Stimulated activated CD8-positive, alpha-beta memory T cell treated with anti-CD3 and anti-CD28 coated beads, Interleukin-2, amount 100 ng/mL, for 1 hour (primary cell): Measurements from ENCODE around the gene ABL1.
"Not testable (repeated sequence)": the region's sequence is repeated elsewhere in the genome, so short reads cannot be mapped to it uniquely, and the experiment has no call there.

Source experiments
- DNase-seq, 2 donors: peaks; one replicate each; pipeline ENCODE4 v3.0.0-alpha.2; 2020; ENCODE audit warnings: low read depth in 2 of 2

The ABL1 gene

DNA sequence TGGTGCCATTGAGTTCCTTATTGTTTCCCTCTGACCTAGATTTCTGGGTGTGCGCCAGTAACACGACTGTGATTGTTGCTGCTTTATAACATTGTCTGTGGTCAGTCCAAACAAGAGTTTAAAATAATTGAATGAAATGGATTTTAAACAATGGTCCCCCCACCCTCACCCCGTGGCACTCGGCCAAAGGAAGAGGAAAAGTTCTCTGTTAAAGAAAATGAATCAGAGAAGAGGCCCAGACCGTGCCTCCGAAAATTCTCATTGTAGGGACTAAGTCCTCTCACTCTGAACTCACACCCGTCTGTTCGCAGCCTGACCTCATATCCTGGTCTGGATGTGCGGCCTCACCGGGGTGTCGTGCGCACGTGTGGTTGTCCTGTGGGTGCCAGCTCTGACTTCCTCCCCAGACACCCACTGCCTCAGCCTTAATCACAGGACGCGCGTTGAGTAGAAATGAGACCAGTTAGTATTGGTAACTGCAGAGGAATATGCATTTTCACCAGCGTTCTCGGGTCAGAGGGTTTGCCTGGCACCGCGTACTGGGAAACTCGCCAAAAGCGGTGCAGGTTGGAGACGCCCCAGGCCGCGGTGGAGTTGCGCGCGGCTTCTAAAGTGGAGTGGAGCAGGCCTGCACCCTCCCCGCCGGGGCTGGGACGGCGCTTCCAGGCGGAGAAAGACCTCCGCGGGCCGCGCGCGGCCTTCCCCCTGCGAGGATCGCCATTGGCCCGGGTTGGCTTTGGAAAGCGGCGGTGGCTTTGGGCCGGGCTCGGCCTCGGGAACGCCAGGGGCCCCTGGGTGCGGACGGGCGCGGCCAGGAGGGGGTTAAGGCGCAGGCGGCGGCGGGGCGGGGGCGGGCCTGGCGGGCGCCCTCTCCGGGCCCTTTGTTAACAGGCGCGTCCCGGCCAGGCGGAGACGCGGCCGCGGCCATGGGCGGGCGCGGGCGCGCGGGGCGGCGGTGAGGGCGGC lies at the start of gene ABL1:
Gene ABL1 (plus strand): TSS at position 884 of the 966 bp plus-strand sequence. CDS start 193 bp downstream, outside the sequence.
- DNase-seq, result peak; percentile 33 to 35

DNA sequence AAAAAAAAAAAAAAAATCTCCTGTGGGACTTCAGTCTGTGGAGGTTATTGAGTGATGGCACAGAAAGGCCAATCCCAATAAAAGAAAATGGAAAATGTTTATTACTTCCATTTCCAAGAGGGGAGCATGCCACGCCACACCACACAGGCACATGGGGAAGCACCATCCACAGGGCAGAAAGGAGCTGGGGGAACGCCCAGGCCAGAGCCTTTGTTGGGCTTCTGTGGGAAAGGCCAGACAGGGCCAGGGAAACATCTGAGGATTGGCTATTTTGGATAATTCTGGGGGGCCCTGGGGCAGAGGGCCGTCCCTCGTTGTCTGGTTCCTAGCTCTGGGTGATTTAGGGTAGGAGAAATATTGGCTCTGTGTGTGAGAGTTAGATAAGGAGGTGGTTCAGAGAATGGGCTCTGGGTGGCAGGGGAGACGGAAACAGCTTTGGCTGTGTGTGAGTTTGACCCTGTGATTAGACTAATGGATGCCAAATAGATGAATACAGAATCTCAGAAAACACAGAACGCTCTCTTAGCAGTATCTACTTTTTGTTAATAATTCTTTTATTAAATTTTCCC lies 49.0 kb upstream of the ABL1 start:
- no peak for DNase-seq

DNA sequence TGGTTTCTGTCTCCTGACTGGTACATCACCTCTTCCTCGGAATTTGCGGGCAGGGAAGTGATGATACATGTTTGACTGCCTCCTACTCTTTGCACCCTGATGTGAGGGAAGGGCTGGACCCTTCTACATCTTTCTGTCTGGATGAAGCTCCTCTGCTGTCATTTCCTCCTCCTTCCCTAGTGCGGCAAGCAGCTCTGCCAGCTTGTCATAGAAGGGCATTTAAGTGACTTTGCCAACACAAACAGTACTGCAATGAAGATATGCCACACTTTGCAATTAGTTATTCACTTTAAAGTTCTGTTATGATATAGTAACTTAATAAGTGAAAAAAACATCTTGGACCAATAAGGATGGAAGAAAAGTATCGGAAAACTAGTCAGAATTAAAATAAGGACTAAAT lies 48.5 kb upstream of the ABL1 start:
- no peak for DNase-seq

DNA sequence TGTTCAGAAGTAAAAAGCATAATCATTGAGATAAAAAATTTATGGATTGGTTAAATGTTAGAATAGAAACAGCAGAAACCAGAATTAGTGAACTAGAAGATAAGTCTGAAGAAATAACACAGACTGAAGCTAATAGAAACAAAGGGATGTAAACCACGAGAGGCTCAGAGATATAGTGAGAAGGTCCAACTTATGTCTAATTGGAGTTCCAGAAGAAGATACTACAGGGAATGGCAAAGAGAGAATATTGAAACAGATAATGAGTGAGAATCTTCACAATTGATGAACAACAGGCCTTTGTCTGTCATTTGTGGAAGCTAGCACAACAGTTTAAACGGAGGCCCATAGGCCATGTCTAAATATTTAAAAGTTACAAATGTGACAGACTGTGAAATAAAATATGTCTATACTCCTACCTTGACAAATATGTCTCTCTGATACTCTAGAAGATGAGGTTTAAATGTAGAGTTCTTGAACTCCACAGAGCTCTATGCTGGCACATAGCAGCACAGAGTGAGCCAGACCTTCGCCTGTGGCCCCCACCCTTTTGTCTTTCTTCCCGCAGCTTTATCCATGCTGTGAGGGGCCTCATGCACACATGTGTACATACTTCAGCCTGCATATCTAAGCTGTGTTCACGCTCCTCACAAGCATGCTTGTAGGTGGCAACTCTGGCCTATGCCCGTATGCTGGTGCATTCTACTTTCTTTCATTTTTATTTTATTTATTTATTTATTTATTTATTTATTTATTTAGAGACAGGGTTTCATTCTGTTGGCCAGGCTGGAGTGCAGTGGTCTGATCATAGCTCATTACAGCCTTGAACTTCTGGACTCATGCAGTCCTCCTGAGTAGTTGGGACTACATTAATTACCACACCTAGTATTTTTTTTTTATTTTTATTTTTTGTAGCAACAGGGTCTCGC lies 45.0 kb upstream of the ABL1 start:
- DNase-seq, result no peak

DNA sequence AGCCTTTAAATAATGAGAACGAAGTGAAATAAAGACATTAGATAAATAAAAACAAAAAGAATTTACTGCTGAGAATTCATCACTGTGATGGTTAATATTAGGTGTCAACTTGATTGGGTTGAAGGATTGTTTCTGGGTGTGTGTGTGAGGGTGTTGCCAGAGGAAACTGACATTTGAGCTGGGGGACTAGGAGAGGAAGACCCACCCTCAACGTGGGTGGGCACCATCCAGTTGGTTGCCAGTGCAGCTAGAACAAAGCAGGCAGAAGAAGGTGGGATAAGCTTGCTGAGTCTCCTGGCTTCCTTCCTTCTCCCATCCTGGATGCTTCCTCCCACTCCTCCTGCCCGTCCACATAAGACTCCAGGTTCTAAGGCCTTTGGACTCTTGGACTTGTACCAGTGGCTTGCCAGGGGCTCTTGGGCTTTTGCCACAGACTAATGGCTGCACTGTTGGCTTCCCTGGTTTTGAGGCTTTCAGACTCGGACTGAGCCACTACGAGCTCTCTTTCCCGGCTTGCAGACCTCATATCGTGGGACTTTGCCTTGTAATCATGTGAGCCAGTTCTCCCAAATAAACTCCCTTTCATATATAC lies 43.7 kb upstream of the ABL1 start:
- no peak for DNase-seq

DNA sequence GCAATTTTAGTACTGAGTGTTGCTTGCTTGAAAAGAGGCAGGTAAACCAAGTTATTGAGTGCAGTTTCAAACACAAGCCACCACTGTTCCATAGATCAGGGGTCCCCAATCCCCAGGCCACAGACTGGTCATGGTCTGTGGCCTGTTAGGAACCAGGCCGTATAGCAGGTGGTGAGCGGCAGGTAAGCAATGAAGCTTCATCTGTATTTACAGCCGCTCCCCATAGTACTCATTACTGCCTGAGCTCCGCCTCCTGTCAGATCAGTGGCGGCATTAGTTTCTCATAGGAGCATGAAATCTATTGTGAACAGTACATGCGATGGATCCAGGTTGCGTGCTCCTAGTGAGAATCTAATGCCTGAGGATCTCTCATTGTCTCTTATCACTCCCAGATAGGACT lies 41.5 kb upstream of the ABL1 start:
- no peak for DNase-seq

DNA sequence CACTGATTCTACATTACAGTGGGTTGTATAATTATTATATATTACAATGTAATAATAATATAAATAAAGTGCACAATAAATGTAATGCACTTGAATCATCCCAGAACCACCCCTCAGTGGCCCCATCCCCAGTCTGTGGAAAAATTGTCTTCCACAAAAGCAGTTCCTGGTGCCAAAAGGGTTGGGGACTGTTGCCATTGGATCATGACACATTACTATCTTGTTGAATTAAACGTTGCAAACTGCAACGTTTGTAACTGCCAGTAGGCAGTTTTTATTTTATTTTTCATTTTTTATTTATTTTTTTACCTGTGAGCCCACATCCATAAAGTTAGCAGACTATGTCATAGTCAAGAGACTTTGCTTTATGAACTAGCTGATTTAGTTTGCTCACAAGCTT lies 41.0 kb upstream of the ABL1 start:
- DNase-seq, result not testable (repeated sequence)

DNA sequence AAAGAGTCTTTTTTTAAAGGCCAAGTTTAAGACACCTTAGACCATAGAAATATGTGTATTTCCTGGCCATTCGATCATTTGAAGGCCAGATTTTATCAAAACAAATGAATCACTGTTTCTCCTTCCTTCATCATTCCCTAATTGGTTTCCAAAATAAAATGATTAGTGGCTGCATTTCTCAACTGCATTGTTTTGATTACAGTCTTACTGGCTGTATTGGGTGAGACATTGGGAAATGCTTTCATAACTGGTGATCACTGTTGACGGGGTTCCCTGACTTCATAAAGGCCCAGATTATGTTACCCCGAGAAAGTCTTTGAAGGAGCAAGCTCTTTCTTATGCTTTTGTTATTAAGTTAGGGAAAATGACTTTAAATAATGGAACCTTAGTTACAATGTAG lies 40.6 kb upstream of the ABL1 start:
- not testable (repeated sequence) for DNase-seq

DNA sequence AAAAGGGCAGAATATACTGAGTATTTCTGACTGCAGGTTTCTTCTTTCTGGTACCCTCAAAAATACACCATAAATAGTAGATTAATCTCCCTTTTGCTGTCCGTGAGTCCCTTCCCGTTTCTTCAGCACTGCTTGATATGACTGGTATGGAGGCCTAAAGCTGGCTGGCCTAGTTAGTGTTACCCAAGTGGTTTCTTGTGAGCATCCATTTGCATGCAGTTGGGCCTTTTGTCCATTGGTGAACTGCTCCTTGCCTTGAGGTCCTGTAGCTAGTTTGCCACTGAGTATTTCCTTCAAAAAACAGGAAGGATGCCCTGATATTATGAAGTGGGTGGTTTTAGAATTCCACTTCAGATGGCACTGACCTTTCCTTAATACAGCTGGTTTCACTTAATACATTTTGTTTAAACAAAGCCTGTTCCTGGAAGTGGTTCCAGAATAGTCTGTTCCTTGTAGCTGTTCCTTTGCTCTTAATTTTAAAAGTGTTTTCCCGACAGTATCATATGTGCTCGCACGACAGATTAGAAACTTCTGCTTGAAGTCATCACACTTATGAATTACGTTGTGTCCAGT lies 40.0 kb upstream of the ABL1 start:
- DNase-seq, result no peak

DNA sequence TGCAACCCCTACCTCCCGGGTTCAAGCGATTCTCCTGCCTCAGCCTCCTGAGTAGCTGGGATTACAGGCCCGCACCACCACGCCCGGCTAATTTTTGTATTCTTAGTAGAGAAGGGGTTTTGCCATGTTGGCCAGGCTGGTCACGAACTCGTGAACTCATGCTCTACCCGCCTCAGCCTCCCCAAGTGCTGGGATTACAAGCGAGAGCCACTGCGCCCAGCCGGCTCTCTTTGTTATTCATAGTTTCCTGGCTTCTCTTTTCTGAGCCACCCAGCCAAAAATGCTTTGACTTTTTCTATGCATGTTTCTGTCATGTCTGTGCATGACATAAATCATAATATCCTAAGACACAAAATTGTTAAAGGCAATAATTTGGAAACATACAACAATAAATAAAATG lies 31.9 kb upstream of the ABL1 start:
- DNase-seq, result not testable (repeated sequence)

DNA sequence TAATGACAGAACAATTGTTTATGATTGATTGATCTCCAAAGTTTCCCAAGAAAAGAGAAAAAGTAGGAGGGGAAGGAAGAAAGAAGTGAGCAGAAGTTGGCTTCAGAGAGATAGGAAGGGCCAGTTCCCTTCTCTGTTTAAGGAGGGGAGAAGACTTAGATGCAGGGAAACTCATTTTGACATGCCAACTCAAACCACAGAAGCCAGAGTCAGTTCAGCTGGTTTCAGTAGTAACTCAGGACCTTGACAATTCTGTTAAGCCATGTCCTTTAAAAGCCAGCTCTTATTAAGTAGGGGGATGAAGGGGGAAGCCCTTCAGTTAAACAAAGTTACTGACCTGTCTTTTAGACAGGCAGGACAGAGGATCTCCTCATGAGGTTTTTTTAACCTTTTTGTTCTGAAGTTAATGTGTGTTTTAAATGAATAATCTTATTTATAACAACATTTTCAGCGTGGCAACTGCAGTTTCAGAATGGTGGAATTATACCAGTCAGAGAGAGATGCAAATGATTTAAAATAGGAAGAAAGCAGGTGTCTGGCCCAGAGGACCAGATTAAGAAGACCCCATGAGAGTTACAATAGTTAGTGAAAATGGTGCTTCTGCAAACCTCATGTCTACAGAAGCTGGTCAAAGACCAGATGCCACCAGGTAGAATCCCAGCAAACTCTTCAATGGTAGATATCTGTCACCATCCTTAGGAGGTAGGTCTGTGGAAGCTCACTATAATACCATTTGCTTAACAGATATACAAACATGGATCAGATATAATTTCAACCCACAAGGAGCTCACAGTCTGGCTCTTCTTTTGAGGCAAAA lies 29.3 kb upstream of the ABL1 start:
- DNase-seq, result no peak

DNA sequence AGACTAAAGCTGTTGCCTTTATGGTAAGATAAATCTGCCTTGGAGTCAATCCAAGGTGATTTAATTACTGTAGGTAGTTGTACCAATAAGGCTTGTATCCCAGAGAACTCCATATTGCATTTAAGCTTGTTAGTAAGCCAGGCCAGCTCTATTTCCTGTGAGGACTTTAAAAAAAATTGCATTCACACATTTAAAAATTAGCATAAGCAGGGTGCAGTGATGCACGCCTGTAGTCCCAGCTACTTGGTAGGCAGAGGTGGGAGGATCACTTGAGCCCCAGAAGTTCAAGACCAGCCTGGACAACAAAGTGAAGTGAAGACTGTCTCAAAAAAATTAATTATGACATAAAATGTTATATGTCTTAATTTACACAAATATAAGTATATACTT lies 28.7 kb upstream of the ABL1 start:
- no peak for DNase-seq

DNA sequence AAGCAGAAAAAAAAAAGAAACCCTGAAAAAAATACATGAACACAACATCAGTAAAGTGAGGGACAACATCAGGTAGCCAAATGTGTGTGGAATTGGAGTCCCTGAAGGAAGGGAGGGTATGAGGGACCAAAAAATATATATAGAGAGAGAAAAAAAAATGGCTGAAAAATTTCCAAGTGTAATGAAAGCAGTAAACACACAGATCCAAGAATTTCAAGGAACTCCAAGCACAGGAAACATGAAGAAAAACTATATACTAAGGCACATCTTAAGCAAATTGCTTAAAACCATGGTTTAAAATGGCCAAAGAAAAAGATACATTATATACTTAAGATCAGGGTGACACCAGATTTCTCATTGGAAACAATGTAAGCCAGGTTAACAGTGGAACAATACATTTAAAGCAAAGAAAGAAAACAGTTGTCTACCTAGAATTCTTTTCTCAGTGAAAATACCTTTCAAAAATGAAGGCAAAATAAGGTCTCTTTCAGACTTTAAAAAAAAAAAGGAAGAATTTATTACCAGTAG lies 24.4 kb upstream of the ABL1 start:
- DNase-seq, result no peak

DNA sequence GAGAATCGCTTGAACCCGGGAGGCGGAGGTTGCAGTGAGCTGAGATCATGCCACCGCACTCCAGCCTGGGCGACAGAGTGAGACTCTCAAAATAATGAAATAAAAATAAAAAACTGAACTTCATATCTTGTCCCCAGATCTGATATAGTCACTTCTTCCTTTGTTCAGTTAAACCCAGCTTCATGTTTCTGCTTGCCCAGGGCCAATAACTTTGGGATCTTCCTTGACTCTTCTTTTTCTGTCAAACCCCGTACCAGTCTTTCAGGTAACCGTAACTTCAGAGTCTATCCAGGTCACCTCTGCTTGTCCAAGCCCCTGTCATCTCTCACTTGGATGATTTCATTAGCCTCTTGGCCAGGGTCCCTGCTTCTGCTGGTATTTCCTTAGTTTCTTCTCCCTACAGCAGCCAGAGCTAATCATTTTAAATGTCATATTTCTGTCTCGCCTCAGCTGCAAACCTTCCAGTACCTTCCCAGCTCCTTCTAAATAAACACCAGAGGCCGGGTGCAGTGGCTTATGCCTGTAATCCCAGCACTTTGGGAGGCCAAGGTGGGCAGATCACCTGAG lies 19.7 kb upstream of the ABL1 start:
- DNase-seq, result no peak

DNA sequence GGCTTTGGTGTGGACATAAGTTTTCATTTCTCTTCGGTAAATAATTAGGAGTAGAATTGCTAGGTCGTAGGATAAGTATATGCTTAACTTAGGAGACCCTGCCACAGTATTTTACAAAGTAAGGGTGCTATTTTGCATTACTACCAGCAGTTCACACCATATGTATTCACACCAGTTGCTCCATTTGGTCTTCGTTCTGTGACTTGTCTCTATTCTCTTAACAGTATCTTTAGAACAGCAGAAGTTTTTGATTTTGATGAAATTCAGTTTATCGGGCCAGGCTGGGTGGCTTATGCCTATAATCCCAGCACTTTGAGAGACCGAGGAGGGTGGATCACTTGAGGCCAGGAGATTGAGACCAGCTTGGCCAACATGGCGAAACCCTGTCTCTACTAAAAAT lies 17.1 kb upstream of the ABL1 start:
- no peak for DNase-seq

DNA sequence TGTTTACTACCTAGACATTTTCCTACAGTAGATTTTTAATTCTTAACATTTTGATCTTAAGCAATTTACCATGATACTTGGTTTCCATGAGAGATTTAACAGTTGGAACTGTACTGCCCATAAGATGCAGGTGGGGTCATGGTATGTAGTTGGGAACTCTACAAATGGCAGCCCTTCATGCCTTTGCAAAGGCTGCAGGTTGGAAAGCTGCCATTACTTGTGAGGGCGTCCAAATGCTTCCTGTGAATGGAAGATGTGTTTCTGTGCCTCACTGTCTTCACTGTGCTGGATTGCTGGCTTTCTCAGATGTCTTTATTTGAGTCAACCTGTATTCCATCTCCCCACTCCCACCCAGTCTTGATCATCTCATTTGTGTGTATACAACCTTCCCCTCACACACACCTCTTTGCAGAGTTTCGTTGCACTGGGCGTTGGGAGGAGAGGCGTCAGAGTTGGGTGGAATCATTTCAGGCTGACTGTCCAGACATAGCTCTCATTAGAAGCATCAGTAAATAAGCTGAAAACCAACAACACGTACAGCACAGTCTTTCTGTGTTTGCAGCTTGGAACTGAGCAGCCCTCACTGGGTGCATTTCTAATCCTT lies 14.8 kb upstream of the ABL1 start:
- no peak for DNase-seq

DNA sequence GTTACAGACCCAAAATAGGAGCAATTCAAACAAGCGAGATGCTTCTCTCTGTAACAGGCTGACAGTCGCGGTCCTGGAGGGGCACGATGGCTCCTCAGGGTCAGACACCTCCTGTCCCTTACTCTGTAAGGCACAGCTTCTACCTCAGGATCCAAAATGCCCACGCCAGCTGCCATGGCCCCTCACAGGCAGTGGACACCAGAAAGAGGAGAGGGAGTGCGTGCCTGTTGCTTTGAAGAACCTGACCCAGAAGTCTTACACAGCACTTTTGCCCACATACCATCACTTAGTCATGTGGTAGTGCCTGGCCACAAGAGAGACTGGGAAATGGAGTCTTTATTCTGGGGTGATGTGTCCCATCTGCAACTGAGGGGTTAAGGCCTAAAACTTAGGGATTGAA lies 11.6 kb upstream of the ABL1 start:
- no peak for DNase-seq

DNA sequence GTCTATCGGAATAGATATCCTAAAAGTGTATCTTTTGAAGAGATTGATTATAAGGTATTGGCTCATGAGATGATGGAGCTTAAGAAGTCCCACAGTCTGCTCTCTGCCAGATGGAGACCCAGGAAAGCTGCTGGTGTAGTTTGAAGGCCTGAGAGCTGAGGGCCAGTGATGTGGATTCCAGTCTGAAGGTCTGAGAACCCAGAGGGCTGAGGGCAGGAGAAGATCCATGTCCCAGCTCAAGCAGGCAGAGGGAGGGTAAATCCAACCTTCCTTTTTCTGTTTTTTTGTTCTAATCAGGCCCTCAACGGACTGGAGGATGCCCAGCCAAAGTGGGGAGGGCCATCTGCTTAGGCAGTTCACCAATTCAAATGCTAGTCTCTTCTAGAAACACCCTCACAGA lies 11.0 kb upstream of the ABL1 start:
- no peak for DNase-seq

DNA sequence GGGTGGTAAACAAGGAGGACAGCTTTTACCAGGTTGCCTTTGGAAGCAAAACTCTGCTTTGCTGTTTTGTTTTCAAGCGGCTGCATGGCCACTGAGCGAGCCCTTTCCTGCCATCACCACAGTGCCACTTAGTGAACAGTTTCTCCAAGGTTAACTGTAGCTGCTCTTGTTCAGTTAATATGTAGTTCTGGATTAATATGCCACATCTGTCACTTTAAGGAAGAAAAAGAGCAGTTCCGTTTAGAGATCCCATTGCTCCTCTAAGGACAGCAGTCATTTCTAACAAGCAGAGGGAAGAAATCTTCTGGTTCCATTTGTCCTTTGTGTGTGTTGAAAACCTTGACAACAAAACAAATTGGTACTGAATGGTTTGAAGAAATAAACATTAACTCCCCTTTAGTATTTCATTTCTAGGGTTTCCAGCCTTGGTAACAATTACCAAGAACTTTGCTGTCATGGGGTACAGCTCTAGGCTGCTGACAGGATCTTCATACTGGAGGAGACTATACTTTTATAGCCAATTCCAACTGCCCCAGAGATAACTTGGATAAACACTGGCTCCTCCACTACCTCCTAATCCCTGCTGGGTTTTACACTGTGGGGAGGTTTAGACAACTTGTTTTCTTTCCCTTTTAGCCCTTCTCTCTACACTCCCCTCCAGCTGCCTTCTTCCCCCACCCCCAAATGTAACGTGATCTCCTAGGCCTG lies 10.3 kb upstream of the ABL1 start:
- no peak for DNase-seq
